GM04503 (cell line): ENCODE data around the gene DLG2.

Experiments
- DNase-seq: peaks from one replicate; pipeline ENCODE4 v3.0.0-alpha.2; 2012; ENCODE audit warnings: low read depth

DLG2 gene

GRCh38 chr11:84471501-84471900, 1155.6 kb downstream of the DLG2 start:
- DNase-seq = no peak

GRCh38 chr11:84468235-84468634, 1158.9 kb downstream of the DLG2 start:
- no peak for DNase-seq

- peak; percentile 1 for DNase-seq
Observed at GRCh38 chr11:84465040-84465439, 1162.1 kb downstream of the DLG2 start.

GRCh38 chr11:84455691-84456090, 1171.5 kb downstream of the DLG2 start:
- DNase-seq = no peak

GRCh38 chr11:84452211-84452610, 1174.9 kb downstream of the DLG2 start:
- no peak for DNase-seq

GRCh38 chr11:84438565-84438964, 1188.6 kb downstream of the DLG2 start:
- no peak for DNase-seq

- no peak for DNase-seq
Observed at GRCh38 chr11:84437071-84437980, 1189.8 kb downstream of the DLG2 start.

GRCh38 chr11:84430661-84431060, 1196.5 kb downstream of the DLG2 start:
- no peak for DNase-seq

GRCh38 chr11:84425673-84426072, 1201.5 kb downstream of the DLG2 start:
- DNase-seq = no peak

GRCh38 chr11:84420271-84420670, 1206.9 kb downstream of the DLG2 start:
- DNase-seq = no peak

- DNase-seq = no peak
Observed at GRCh38 chr11:84419616-84420015, 1207.5 kb downstream of the DLG2 start.

- DNase-seq = no peak
Observed at GRCh38 chr11:84414920-84415319, 1212.2 kb downstream of the DLG2 start.

- no peak for DNase-seq
Observed at GRCh38 chr11:84413549-84413948, 1213.6 kb downstream of the DLG2 start.

- DNase-seq = no peak
Observed at GRCh38 chr11:84412862-84413261, 1214.3 kb downstream of the DLG2 start.

GRCh38 chr11:84408946-84409411, 1218.2 kb downstream of the DLG2 start:
- DNase-seq = no peak

GRCh38 chr11:84407091-84407490, 1220.1 kb downstream of the DLG2 start:
- DNase-seq = no peak

- no peak for DNase-seq
Observed at GRCh38 chr11:84398017-84398626, 1229.0 kb downstream of the DLG2 start.

GRCh38 chr11:84396521-84396920, 1230.6 kb downstream of the DLG2 start:
- no peak for DNase-seq

GRCh38 chr11:84390441-84391078, 1236.6 kb downstream of the DLG2 start:
- no peak for DNase-seq

- no peak for DNase-seq
Observed at GRCh38 chr11:84389696-84390095, 1237.4 kb downstream of the DLG2 start.

- DNase-seq = peak; percentile 8
Observed at GRCh38 chr11:84384731-84385130, 1242.4 kb downstream of the DLG2 start.

GRCh38 chr11:84383576-84383975, 1243.6 kb downstream of the DLG2 start:
- DNase-seq = no peak

GRCh38 chr11:84381666-84382065, 1245.5 kb downstream of the DLG2 start:
- no peak for DNase-seq
